Karpas-422 (cell line): ENCODE data around the gene PGAM2. TPM values are rescaled to one million over a fixed set of nuclear protein-coding genes. Genes with fewer than 3 reads are reported as not detected.
"Not testable (repeated sequence)": the region's sequence is repeated elsewhere in the genome, so short reads cannot be mapped to it uniquely, and the experiment has no call there.

Experiments
- DNase-seq: peaks from one replicate; pipeline ENCODE4 v3.0.0-alpha.2; 2015
- H2AFZ ChIP-seq: fragments of 200-600 bp; sonication (generic); 2 replicates; pipeline ENCODE4 v1.6.1; 2014; ENCODE audit warnings: antibody characterized with exemption, low read length, mixed read lengths
- H3K27ac ChIP-seq: fragments of 200-600 bp; sonication (generic); 2 replicates; pipeline ENCODE4 v1.5.1; 2014; ENCODE audit warnings: mild to moderate bottlenecking, low read length, moderate library complexity
- H3K27me3 ChIP-seq: fragments of 200-600 bp; sonication (generic); 2 replicates; pipeline ENCODE4 v1.6.1; 2014; ENCODE audit warnings: low read length, mixed read lengths
- H3K36me3 ChIP-seq: fragments of 200-600 bp; sonication (generic); 2 replicates; pipeline ENCODE4 v1.6.1; 2014; ENCODE audit warnings: low read length, mixed read lengths; ENCODE audit not compliant: insufficient read depth
- H3K4me1 ChIP-seq: fragments of 200-600 bp; sonication (generic); 2 replicates; pipeline ENCODE4 v1.6.1; 2014; ENCODE audit warnings: mild to moderate bottlenecking, low read length, mixed read lengths
- H3K4me2 ChIP-seq: fragments of 200-600 bp; sonication (generic); 2 replicates; pipeline ENCODE4 v1.6.1; 2014; ENCODE audit warnings: low read length, low read depth, mild to moderate bottlenecking; ENCODE audit not compliant: poor library complexity, severe bottlenecking
- H3K4me3 ChIP-seq: fragments of 200-600 bp; sonication (generic); 2 replicates; pipeline ENCODE4 v1.5.1; 2014; ENCODE audit warnings: mild to moderate bottlenecking, antibody characterized with exemption, low read length, mixed read lengths
- H3K79me2 ChIP-seq: fragments of 200-600 bp; sonication (generic); 2 replicates; pipeline ENCODE4 v1.6.1; 2014; ENCODE audit warnings: mild to moderate bottlenecking, low read length, mixed read lengths
- H3K9ac ChIP-seq: fragments of 200-600 bp; sonication (generic); 2 replicates; pipeline ENCODE4 v1.6.0; 2014; ENCODE audit warnings: low read length
- H3K9me2 ChIP-seq: fragments of 200-600 bp; sonication (generic), shearing (Covaris generic); replicated peaks from 2 replicates; pipeline ENCODE4 v1.6.0; 2014; ENCODE audit warnings: mild to moderate bottlenecking, low read length, moderate library complexity; ENCODE audit not compliant: insufficient read depth
- H3K9me3 ChIP-seq: fragments of 300-700, 200-600 bp; sonication (generic); 2 replicates; pipeline ENCODE4 v1.6.1; 2014; ENCODE audit warnings: low read length, mixed read lengths
- H4K20me1 ChIP-seq: fragments of 200-600 bp; sonication (generic); 2 replicates; pipeline ENCODE4 v1.6.1; 2014; ENCODE audit warnings: mild to moderate bottlenecking, antibody characterized with exemption, low read length, low read depth; ENCODE audit not compliant: insufficient read depth
- total RNA-seq: library from RNA; depleted of rRNA; stranded (reverse); fragments of >200 nt; shearing (Covaris generic); gene quantifications from 2 replicates; pipeline ENCODE4 v1.2.3, GENCODE V29; 2014; ENCODE audit warnings: low replicate concordance

The PGAM2 gene
- total RNA-seq, 1 experiment from 2014 or later = not detected

- not testable (repeated sequence) for H3K4me2 ChIP-seq, DNase-seq
These were observed 26.8 kb downstream of the PGAM2 start for GRCh38 chr7:44038553-44038952.

DNA sequence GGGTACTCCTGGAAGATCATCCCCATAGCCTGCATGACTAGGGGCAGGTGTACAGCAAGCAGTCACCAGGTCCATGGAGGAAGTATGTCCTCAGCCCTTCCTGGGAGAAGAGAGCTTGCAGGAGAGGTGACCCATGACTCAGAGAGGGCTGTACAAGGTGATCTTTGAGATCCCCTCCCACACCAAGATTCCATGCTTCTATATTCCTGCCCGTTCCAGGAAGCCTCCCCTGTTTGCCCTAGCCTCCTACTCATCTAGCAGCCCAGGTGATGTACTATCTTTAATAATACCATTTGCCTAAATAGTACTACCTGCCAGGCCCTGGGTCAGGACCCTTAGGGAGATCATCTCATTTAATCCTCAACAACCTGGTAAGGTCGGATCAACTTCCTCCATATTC lies 27.4 kb downstream of the PGAM2 start:
- H3K27ac ChIP-seq, H3K27me3 ChIP-seq, H3K9me2 ChIP-seq, H3K79me2 ChIP-seq, H3K36me3 ChIP-seq, H3K9ac ChIP-seq, H3K4me1 ChIP-seq, H3K9me3 ChIP-seq, H4K20me1 ChIP-seq, H2AFZ ChIP-seq, H3K4me3 ChIP-seq, H3K4me2 ChIP-seq: not testable (repeated sequence)
- peak; percentile 15 for DNase-seq

More at GRCh38 chr7:44038553-44038952, 26.8 kb downstream of the PGAM2 start:
- not testable (repeated sequence) for H3K79me2 ChIP-seq, H2AFZ ChIP-seq, H3K9ac ChIP-seq, H3K9me2 ChIP-seq, H3K4me1 ChIP-seq, H3K27ac ChIP-seq, H3K4me3 ChIP-seq, H3K9me3 ChIP-seq, H3K36me3 ChIP-seq, H3K27me3 ChIP-seq, H4K20me1 ChIP-seq

DNA sequence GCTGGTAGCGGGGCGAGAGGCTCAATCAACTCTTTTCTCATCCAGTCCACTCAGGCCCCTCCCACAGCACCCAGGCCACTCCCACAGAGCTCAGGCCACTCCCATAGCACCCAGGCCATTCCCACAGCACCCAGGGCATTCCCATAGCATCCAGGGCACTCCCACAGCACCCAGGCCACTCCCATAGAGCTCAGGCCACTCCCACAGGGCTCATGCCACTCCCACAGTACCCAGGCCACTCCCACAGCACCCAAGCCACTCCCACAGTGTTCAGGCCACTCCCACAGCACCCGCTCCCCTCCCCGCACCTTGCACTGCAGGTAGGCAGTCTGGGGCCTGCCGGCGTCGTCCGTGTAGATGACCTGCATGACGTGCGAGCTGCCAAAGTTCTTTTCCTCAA lies 29.0 kb downstream of the PGAM2 start:
- not testable (repeated sequence) for H2AFZ ChIP-seq, H3K9ac ChIP-seq, H3K4me1 ChIP-seq, H3K79me2 ChIP-seq, H3K9me3 ChIP-seq, H3K4me3 ChIP-seq, H3K9me2 ChIP-seq, H4K20me1 ChIP-seq, H3K27ac ChIP-seq, H3K4me2 ChIP-seq, H3K36me3 ChIP-seq, H3K27me3 ChIP-seq
- peak; percentile 68 for DNase-seq

- H3K27me3 ChIP-seq, H3K9me3 ChIP-seq, H3K4me1 ChIP-seq, H4K20me1 ChIP-seq, H3K27ac ChIP-seq, H3K4me3 ChIP-seq, H3K9me2 ChIP-seq, H3K36me3 ChIP-seq, H3K79me2 ChIP-seq, H2AFZ ChIP-seq, H3K9ac ChIP-seq, H3K4me2 ChIP-seq: not testable (repeated sequence)
- peak; percentile 35 for DNase-seq
These were observed 31.2 kb downstream of the PGAM2 start for GRCh38 chr7:44033971-44034844.

DNA sequence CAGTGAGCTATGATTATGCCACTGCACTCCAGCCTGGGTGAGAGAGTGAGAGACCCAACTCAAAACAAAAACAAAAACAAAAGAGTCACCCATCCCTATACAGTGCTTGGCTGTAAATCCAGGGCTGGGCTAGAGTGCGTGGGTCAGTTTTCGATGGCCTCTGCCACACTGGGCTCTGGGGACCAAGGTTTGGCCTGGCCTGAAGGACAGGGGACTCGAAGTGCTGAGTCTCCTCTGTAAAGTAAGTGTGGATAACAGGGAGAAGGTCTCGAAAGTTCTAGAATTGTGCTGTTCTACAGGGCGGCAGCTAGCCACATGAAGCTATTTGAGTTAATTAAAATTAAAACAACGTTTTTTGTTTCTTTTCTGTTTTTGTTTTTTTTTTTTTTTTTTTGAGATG lies 33.3 kb downstream of the PGAM2 start:
- not testable (repeated sequence) for H3K27me3 ChIP-seq, H3K4me3 ChIP-seq, H3K27ac ChIP-seq, H3K4me1 ChIP-seq, H2AFZ ChIP-seq, H3K9ac ChIP-seq, H3K4me2 ChIP-seq, H3K9me2 ChIP-seq, H3K36me3 ChIP-seq, H4K20me1 ChIP-seq, H3K79me2 ChIP-seq, H3K9me3 ChIP-seq
- peak; percentile 24 for DNase-seq

- not testable (repeated sequence) for H3K9me2 ChIP-seq, H4K20me1 ChIP-seq, DNase-seq, H3K9ac ChIP-seq, H3K4me1 ChIP-seq, H3K79me2 ChIP-seq, H3K36me3 ChIP-seq, H3K27ac ChIP-seq, H3K4me2 ChIP-seq, H3K9me3 ChIP-seq, H2AFZ ChIP-seq, H3K4me3 ChIP-seq, H3K27me3 ChIP-seq
These were observed 34.0 kb downstream of the PGAM2 start for GRCh38 chr7:44031319-44031718.

DNA sequence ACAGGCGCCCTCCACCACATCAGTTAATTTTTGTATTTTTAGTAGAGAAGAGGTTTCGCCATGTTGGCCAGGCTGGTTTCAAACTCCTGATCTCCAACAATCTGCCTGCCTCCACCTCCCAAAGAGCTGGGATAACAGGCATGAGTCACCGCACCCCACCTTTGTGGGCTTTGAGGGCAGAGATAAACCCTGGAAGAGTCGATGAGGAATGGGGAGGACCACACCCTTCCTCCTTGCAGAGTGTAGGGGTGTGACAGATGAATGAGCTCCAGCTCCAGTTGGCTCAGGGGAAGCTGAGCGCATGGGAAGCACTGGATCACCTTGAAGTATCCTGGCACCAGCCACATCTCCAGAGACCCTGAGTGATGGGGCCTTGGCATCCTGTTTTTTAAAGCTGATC lies 35.3 kb downstream of the PGAM2 start:
- not testable (repeated sequence) for DNase-seq, H3K9me2 ChIP-seq

DNA sequence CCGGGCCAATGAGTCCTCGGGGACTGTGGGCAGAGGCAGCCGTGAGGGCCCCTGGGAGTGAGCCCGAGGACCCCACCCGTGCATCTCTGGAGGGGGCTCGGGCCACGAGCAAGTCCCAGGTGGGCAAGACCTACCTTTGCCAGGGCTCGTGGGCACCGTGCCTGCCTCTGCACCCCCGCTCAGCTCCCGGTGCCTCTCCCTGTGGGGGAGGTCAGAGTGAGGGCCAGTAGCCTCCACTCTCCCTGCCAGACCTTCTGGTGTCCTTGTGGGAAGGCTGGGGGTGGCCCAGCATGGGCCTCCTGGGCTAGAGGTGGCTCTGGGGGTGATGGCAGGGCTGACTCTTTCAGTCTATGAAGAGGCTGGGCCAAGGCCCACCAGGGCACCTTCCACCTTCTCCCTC lies 35.9 kb downstream of the PGAM2 start:
- H4K20me1 ChIP-seq, H3K79me2 ChIP-seq, H3K4me1 ChIP-seq, H3K4me3 ChIP-seq, H3K36me3 ChIP-seq, H3K9me2 ChIP-seq, DNase-seq, H3K9me3 ChIP-seq, H3K27me3 ChIP-seq, H3K4me2 ChIP-seq, H2AFZ ChIP-seq, H3K9ac ChIP-seq, H3K27ac ChIP-seq: not testable (repeated sequence)

More for the DNA sequence above, 35.3 kb downstream of the PGAM2 start:
- H3K79me2 ChIP-seq, H3K9ac ChIP-seq, H3K27ac ChIP-seq, H3K36me3 ChIP-seq, H4K20me1 ChIP-seq, H3K4me1 ChIP-seq, H3K4me3 ChIP-seq, H3K9me3 ChIP-seq, H3K27me3 ChIP-seq, H3K4me2 ChIP-seq, H2AFZ ChIP-seq: not testable (repeated sequence)
